Keratinocyte (primary cell): ENCODE data around the gene MRPL50. TPM values are rescaled to one million over a fixed set of nuclear protein-coding genes. Genes with fewer than 3 reads are reported as not detected.

Source experiments
- DNase-seq: peaks from one replicate; pipeline ENCODE4 v3.0.0-alpha.2; 2011; ENCODE audit warnings: low read depth, missing footprints, low spot score
- FAIRE-seq: peaks from 2 replicates; lab custom pipeline; 2011; peaks lifted over from hg19 to GRCh38; lab: Jason Lieb, UNC
- H2AFZ ChIP-seq: 2 replicates; pipeline ENCODE4 v1.6.0; 2012; ENCODE audit warnings: low read length, control low read depth, inconsistent platforms; ENCODE audit not compliant: control insufficient read depth
- H3K27ac ChIP-seq: 2 replicates; pipeline ENCODE4 v1.5.1; 2011; ENCODE audit warnings: low read length; ENCODE audit not compliant: control insufficient read depth, insufficient read depth
- H3K27me3 ChIP-seq: 3 replicates; pipeline ENCODE4 v1.6.0; 2011; ENCODE audit warnings: low read length; ENCODE audit not compliant: control insufficient read depth, insufficient read depth; ENCODE audit errors: extremely low read depth
- H3K36me3 ChIP-seq, 2 experiments: 2 replicates in 1 of 2; 3 replicates in 1 of 2; pipeline ENCODE4 v1.5.1; 2011; ENCODE audit warnings: low read length in 2 of 2, mild to moderate bottlenecking in 1 of 2; ENCODE audit not compliant: control insufficient read depth in 2 of 2, insufficient read depth in 2 of 2; ENCODE audit errors: extremely low read depth in 1 of 2
- H3K4me1 ChIP-seq: 3 replicates; pipeline ENCODE4 v1.5.1; 2011; ENCODE audit warnings: low read length; ENCODE audit not compliant: control insufficient read depth, insufficient read depth; ENCODE audit errors: extremely low read depth
- H3K4me2 ChIP-seq: 3 replicates; pipeline ENCODE4 v1.6.0; 2011; ENCODE audit warnings: low read depth, low read length; ENCODE audit not compliant: control insufficient read depth, insufficient read depth; ENCODE audit errors: extremely low read depth
- H3K4me3 ChIP-seq, 3 experiments: fragments of 200-600 bp in 1 of 3; sonication (generic) in 1 of 3; 2 replicates in 2 of 3; 3 replicates in 1 of 3; pipeline ENCODE4 v1.5.1; 2011 to 2016; ENCODE audit warnings: low read length in 3 of 3, mild to moderate bottlenecking in 3 of 3, control low read depth in 2 of 3, inconsistent platforms in 1 of 3, low read depth in 1 of 3, mixed read lengths in 1 of 3, mixed run types in 1 of 3, moderate library complexity in 1 of 3; ENCODE audit not compliant: control insufficient read depth in 2 of 3, insufficient read depth in 2 of 3; ENCODE audit errors: extremely low read depth in 1 of 3
- H3K79me2 ChIP-seq: 2 replicates; pipeline ENCODE4 v1.6.0; 2012; ENCODE audit warnings: low read length; ENCODE audit not compliant: control insufficient read depth, insufficient read depth
- H3K9ac ChIP-seq: 3 replicates; pipeline ENCODE4 v1.6.0; 2011; ENCODE audit warnings: low read length; ENCODE audit not compliant: control insufficient read depth, insufficient read depth; ENCODE audit errors: extremely low read depth
- H3K9me1 ChIP-seq: 3 replicates; pipeline ENCODE4 v1.6.0; 2011; ENCODE audit warnings: low read length; ENCODE audit not compliant: control insufficient read depth, insufficient read depth; ENCODE audit errors: extremely low read depth
- H3K9me3 ChIP-seq: 2 replicates; pipeline ENCODE4 v1.5.1; 2012; ENCODE audit warnings: low read depth, low read length; ENCODE audit not compliant: control insufficient read depth
- H4K20me1 ChIP-seq: 3 replicates; pipeline ENCODE4 v1.6.0; 2011; ENCODE audit warnings: low read length; ENCODE audit not compliant: control insufficient read depth, insufficient read depth; ENCODE audit errors: extremely low read depth
- EZH2 ChIP-seq: IDR thresholded peaks from one replicate; pipeline ENCODE4 v1.6.1; 2012; ENCODE audit warnings: inconsistent platforms, mild to moderate bottlenecking, low read length, moderate library complexity
- dilution Hi-C: fragments of 300-500 bp; cut with MboI; formaldehyde crosslinking; loops from one replicate; pipeline ENCODE4 v1.7.0; 2020; ENCODE audit warnings: low sequenced_read_pairs; ENCODE audit not compliant: extremely low pct_ligation_motif_present
- polyA plus RNA-seq, 5 experiments: library from polyadenylated mRNA; depleted of rRNA in 3 of 5; stranded (reverse) in 3 of 5; stranded (forward) in 1 of 5; unstranded in 1 of 5; fragments of >200 nt; gene quantifications; 1 replicate in 1 of 5; 2 replicates in 3 of 5; 3 replicates in 1 of 5; pipeline versions ENCODE4 v1.2.1 to v1.2.3, GENCODE V29; 2011 to 2012; ENCODE audit warnings: missing spikeins in 2 of 5, low read depth in 1 of 5, low replicate concordance in 1 of 5
- TF ChIP-seq, protein P1 (sequence below), 3 experiments: IDR thresholded peaks in 1 of 3; conservative IDR thresholded peaks in 1 of 3; optimal IDR thresholded peaks in 1 of 3; 2 replicates in 2 of 3; 3 replicates in 1 of 3; pipeline versions ENCODE3 to v1.5.1; 2011; ENCODE audit warnings: low read length in 3 of 3, mild to moderate bottlenecking in 3 of 3, moderate library complexity in 2 of 3, control low read depth in 1 of 3, inconsistent platforms in 1 of 3; ENCODE audit not compliant: insufficient read depth in 2 of 3; ENCODE audit errors: extremely low read depth in 1 of 3

Gene MRPL50
- polyA plus RNA-seq, 1 donor (not counting 4 experiments of a cell fraction or from before 2014, with no cell fraction given) = 24.0 TPM

GRCh38 chr9:101394687-101395086, 3.7 kb downstream of the MRPL50 start:
- dilution Hi-C loops = no loop called here
- Histone ChIP-seq H3K4me2 (no peak overlapping the region), H3K4me3 (no peak overlapping the region), H4K20me1 (no peaks in the 10 kb centered on the region), H3K9ac (no peak overlapping the region), H3K36me3 (no peaks in the 10 kb centered on the region), H2AFZ (no peak overlapping the region), H3K27ac (no peak overlapping the region), H3K79me2 (peaks cover 79% of the 10 kb centered on the region), H3K9me3 (no peaks in the 10 kb centered on the region), H3K9me1 (no peaks in the 10 kb centered on the region), H3K27me3 (no peaks in the 10 kb centered on the region), H3K4me1 (peaks cover 4% of the 10 kb centered on the region)
- FAIRE-seq (no peak), DNase-seq (no peak)
- TF ChIP-seq, protein P1, sequence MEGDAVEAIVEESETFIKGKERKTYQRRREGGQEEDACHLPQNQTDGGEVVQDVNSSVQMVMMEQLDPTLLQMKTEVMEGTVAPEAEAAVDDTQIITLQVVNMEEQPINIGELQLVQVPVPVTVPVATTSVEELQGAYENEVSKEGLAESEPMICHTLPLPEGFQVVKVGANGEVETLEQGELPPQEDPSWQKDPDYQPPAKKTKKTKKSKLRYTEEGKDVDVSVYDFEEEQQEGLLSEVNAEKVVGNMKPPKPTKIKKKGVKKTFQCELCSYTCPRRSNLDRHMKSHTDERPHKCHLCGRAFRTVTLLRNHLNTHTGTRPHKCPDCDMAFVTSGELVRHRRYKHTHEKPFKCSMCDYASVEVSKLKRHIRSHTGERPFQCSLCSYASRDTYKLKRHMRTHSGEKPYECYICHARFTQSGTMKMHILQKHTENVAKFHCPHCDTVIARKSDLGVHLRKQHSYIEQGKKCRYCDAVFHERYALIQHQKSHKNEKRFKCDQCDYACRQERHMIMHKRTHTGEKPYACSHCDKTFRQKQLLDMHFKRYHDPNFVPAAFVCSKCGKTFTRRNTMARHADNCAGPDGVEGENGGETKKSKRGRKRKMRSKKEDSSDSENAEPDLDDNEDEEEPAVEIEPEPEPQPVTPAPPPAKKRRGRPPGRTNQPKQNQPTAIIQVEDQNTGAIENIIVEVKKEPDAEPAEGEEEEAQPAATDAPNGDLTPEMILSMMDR (optimal IDR thresholded peaks at IDR 0.05 in 1 of 3, IDR thresholded peaks at IDR 0.05 in 1 of 3, conservative IDR thresholded peaks at IDR 0.05 in 1 of 3; ENCODE audit: extremely low read depth in 1 of 3, insufficient read depth in 2 of 3, low read length in 3 of 3) = no peak
- no peak for TF ChIP-seq EZH2

DNA sequence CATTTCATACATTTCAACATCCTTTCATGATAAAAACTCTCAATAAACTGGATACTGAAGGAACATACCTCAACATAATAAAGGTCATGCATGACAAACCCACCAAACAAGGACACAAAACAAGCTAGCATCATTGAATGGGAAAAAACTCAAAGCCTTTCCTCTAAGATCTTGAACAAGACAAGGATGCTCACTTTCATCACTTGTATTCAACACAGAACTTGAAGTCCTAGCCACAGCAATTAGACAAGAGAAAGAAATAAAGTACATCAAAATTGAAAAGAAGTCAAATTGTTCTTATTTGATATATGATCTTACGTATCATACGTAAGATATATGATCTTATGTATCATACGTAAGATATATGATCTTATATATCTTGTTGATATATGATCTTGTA, 5.3 kb downstream of the MRPL50 start:
- no peaks in the 10 kb centered on the region for H3K27me3 ChIP-seq
- TF ChIP-seq, protein P1 (optimal IDR thresholded peaks at IDR 0.05 in 1 of 3, IDR thresholded peaks at IDR 0.05 in 1 of 3, conservative IDR thresholded peaks at IDR 0.05 in 1 of 3; ENCODE audit: extremely low read depth in 1 of 3, insufficient read depth in 2 of 3, low read length in 3 of 3) = no peak
- no peak overlapping the region for H2AFZ ChIP-seq
- no peaks in the 10 kb centered on the region for H3K9me1 ChIP-seq
- H3K9ac ChIP-seq = no peak overlapping the region
- DNase-seq (no peak), FAIRE-seq (no peak)
- H3K9me3 ChIP-seq = no peaks in the 10 kb centered on the region
- H3K27ac ChIP-seq = no peak overlapping the region
- dilution Hi-C loops = no loop called here
- no peaks in the 10 kb centered on the region for H3K4me1 ChIP-seq
- H4K20me1 ChIP-seq = no peaks in the 10 kb centered on the region
- H3K36me3 ChIP-seq = peaks cover 0 to 1% of the 10 kb centered on the region in 2 experiments
- peaks cover 68% of the 10 kb centered on the region for H3K79me2 ChIP-seq
- H3K4me2 ChIP-seq = no peak overlapping the region
- H3K4me3 ChIP-seq = no peak overlapping the region
